ENCODE measurements around the gene TMEM239.
"Not testable (repeated sequence)": the region's sequence is repeated elsewhere in the genome, so short reads cannot be mapped to it uniquely, and the experiment has no call there.

Gene TMEM239

GRCh38 chr20:2820896-2821869 lies 5.0 kb downstream of the TMEM239 start:
- DNase-seq = no peak

- DNase-seq = no peak
Observed at GRCh38 chr20:2822073-2822472, 5.9 kb downstream of the TMEM239 start.

GRCh38 chr20:2825761-2826160 lies 9.6 kb downstream of the TMEM239 start:
- DNase-seq = no peak

GRCh38 chr20:2826655-2827054 lies 10.5 kb downstream of the TMEM239 start:
- no peak for DNase-seq

- DNase-seq = no peak
Observed at GRCh38 chr20:2829376-2829775, 13.2 kb downstream of the TMEM239 start.

GRCh38 chr20:2831206-2831605 lies 15.0 kb downstream of the TMEM239 start:
- DNase-seq = not testable (repeated sequence)

GRCh38 chr20:2833761-2834160 lies 17.6 kb downstream of the TMEM239 start:
- DNase-seq = no peak

GRCh38 chr20:2834401-2835110 lies 18.4 kb downstream of the TMEM239 start:
- DNase-seq = no peak

GRCh38 chr20:2835331-2835796 lies 19.2 kb downstream of the TMEM239 start:
- no peak for DNase-seq

- no peak for DNase-seq
Observed at GRCh38 chr20:2836035-2836434, 19.9 kb downstream of the TMEM239 start.

- no peak for DNase-seq
Observed at GRCh38 chr20:2837221-2837960, 21.2 kb downstream of the TMEM239 start.

GRCh38 chr20:2838170-2838797 lies 22.1 kb downstream of the TMEM239 start:
- no peak for DNase-seq

GRCh38 chr20:2838847-2839671 lies 22.9 kb downstream of the TMEM239 start:
- no peak for DNase-seq

- DNase-seq = no peak
Observed at GRCh38 chr20:2839732-2840137, 23.6 kb downstream of the TMEM239 start.

GRCh38 chr20:2840138-2840966 lies 24.2 kb downstream of the TMEM239 start, which contains the start of the genes PCED1A and VPS16:
TSS of gene PCED1A (minus strand) at chr20:2840655. CDS start at chr20:2839912, 743 bp downstream.
TSS of gene VPS16 (plus strand) at chr20:2840745. CDS start at chr20:2840775, 30 bp downstream.
- DNase-seq = peak; percentile 71

GRCh38 chr20:2840967-2841531 lies 24.9 kb downstream of the TMEM239 start:
- peak; percentile 41 for DNase-seq

- DNase-seq = no peak
Observed at GRCh38 chr20:2845607-2846006, 29.4 kb downstream of the TMEM239 start.

- no peak for DNase-seq
Observed at GRCh38 chr20:2846698-2847097, 30.5 kb downstream of the TMEM239 start.

- DNase-seq = no peak
Observed at GRCh38 chr20:2847802-2848201, 31.6 kb downstream of the TMEM239 start.

- DNase-seq = no peak
Observed at GRCh38 chr20:2849529-2849928, 33.4 kb downstream of the TMEM239 start.

Data from effector CD8-positive, alpha-beta T cell (primary cell).